Stimulated activated memory B cell treated with anti-CD40 and anti-IgM and Interleukin-4, amounts not matched to agents 10 μg/mL and 1 μg/mL and 100 μg/mL, for 72 hours (primary cell): ENCODE measurements around the gene CDH1.
A peak's percentile ranks its signal among the peaks of the same experiment; 100 is the strongest.
"Not testable (repeated sequence)": the region's sequence is repeated elsewhere in the genome, so short reads cannot be mapped to it uniquely, and the experiment has no call there.

Source experiments
- ATAC-seq: fragments of 150-1000 bp; cut with Tn5 transposase; 2 replicates; pipeline ENCODE4 v1.10.0; 2021
- H3K27ac Mint-ChIP-seq: one replicate; pipeline ENCODE4 v1.8.0; 2022; ENCODE audit warnings: mild to moderate bottlenecking, mixed read lengths
- H3K27me3 Mint-ChIP-seq: one replicate; pipeline ENCODE4 v1.8.0; 2022; ENCODE audit warnings: mixed read lengths
- H3K36me3 Mint-ChIP-seq: one replicate; pipeline ENCODE4 v1.8.0; 2022; ENCODE audit warnings: mixed read lengths
- H3K4me1 Mint-ChIP-seq: one replicate; pipeline ENCODE4 v1.8.0; 2022; ENCODE audit warnings: mixed read lengths
- H3K4me3 Mint-ChIP-seq: one replicate; pipeline ENCODE4 v1.8.0; 2022; ENCODE audit warnings: mild to moderate bottlenecking, moderate library complexity, mixed read lengths
- H3K9me3 Mint-ChIP-seq: one replicate; pipeline ENCODE4 v1.8.0; 2022; ENCODE audit warnings: mixed read lengths

The CDH1 gene

GRCh38 chr16:68737046-68737729 is at the start of gene CDH1:
CDH1 (plus strand) TSS chr16:68737292; CDS start chr16:68737416, 124 bp downstream.
- H3K27ac Mint-ChIP-seq: peak within 1 kb of the TSS; percentile 57
- no peaks in the 10 kb centered on the region for H3K9me3 Mint-ChIP-seq
- H3K4me3 Mint-ChIP-seq: peak within 1 kb of the TSS; percentile 63
- ATAC-seq: peak; percentile 25
- no peaks in the 10 kb centered on the region for H3K36me3 Mint-ChIP-seq
- peaks cover 48% of the 10 kb centered on the region for H3K27me3 Mint-ChIP-seq
- H3K4me1 Mint-ChIP-seq: peaks cover 42% of the 10 kb centered on the region

GRCh38 chr16:68689921-68690320 is 47.2 kb upstream of the CDH1 start:
- Mint-ChIP-seq H3K9me3 (no peaks in the 10 kb centered on the region), H3K36me3 (no peaks in the 10 kb centered on the region), H3K27ac (no peak overlapping the region), H3K27me3 (no peaks in the 10 kb centered on the region), H3K4me1 (no peaks in the 10 kb centered on the region), H3K4me3 (no peak overlapping the region)
- ATAC-seq: no peak

DNA sequence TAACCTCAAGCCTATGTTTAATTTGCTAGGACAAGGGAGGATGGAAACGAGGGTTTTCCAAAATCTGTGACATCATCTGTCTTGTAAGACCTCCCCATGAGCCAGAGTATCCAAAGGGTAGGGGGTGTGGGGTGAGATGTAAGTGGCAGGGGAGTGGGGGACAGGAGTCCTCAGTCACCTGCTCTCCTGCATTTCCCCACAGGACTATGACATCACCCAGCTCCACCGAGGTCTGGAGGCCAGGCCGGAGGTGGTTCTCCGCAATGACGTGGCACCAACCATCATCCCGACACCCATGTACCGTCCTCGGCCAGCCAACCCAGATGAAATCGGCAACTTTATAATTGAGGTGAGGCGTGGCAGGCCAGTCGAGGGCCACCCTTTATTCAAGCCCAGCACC is 41.5 kb upstream of the CDH1 start:
- Mint-ChIP-seq H3K27me3 (no peaks in the 10 kb centered on the region), H3K36me3 (no peaks in the 10 kb centered on the region), H3K4me3 (no peak overlapping the region), H3K27ac (no peak overlapping the region), H3K4me1 (no peaks in the 10 kb centered on the region), H3K9me3 (no peaks in the 10 kb centered on the region)
- ATAC-seq: no peak

- H3K4me3 Mint-ChIP-seq: no peak overlapping the region
- no peaks in the 10 kb centered on the region for H3K27me3 Mint-ChIP-seq
- no peak for ATAC-seq
- H3K9me3 Mint-ChIP-seq: no peaks in the 10 kb centered on the region
- H3K36me3 Mint-ChIP-seq: no peaks in the 10 kb centered on the region
- no peak overlapping the region for H3K27ac Mint-ChIP-seq
- no peaks in the 10 kb centered on the region for H3K4me1 Mint-ChIP-seq
Measured at GRCh38 chr16:68696514-68696913, 40.6 kb upstream of the CDH1 start.

- Mint-ChIP-seq H3K4me1 (no peaks in the 10 kb centered on the region), H3K27me3 (peaks cover 5% of the 10 kb centered on the region)
- no peak for ATAC-seq
Measured at GRCh38 chr16:68698091-68698490, 39.0 kb upstream of the CDH1 start.

GRCh38 chr16:68700120-68700519 is 37.0 kb upstream of the CDH1 start:
- Mint-ChIP-seq H3K27ac (no peak overlapping the region), H3K9me3 (no peaks in the 10 kb centered on the region), H3K36me3 (no peaks in the 10 kb centered on the region)

More at GRCh38 chr16:68698091-68698490, 39.0 kb upstream of the CDH1 start:
- no peaks in the 10 kb centered on the region for H3K36me3 Mint-ChIP-seq
- H3K9me3 Mint-ChIP-seq: no peaks in the 10 kb centered on the region
- H3K4me3 Mint-ChIP-seq: no peak overlapping the region
- no peak overlapping the region for H3K27ac Mint-ChIP-seq

DNA sequence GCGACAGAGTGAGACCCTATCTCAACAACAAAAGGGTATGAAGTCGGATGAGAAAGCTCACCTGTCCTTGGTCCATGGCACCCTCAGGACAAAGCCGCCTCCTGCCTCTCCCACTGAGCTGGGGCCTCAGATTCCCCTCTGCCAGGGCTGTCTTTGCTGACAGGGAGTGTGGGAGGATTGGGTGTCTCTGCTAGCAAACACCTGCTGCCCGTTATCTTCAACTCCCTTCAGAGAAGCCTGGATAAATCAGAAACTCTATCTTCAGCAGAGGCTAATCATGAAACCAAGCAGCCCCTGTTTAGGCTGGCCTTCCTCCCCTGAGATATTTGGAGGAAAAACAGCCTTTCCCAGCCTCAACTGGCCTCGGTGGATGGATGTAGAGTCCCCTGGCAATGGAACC is 36.3 kb upstream of the CDH1 start:
- peaks cover 7% of the 10 kb centered on the region for H3K4me1 Mint-ChIP-seq
- ATAC-seq: no peak
- H3K4me3 Mint-ChIP-seq: no peak overlapping the region
- H3K27ac Mint-ChIP-seq: no peak overlapping the region
- no peaks in the 10 kb centered on the region for H3K9me3 Mint-ChIP-seq
- peaks cover 9% of the 10 kb centered on the region for H3K27me3 Mint-ChIP-seq
- no peaks in the 10 kb centered on the region for H3K36me3 Mint-ChIP-seq

More at GRCh38 chr16:68700120-68700519, 37.0 kb upstream of the CDH1 start:
- no peak overlapping the region for H3K4me3 Mint-ChIP-seq
- peaks cover 7% of the 10 kb centered on the region for H3K4me1 Mint-ChIP-seq
- H3K27me3 Mint-ChIP-seq: peaks cover 9% of the 10 kb centered on the region
- ATAC-seq: no peak

GRCh38 chr16:68704232-68704867 is 32.7 kb upstream of the CDH1 start:
- Mint-ChIP-seq H3K36me3 (no peaks in the 10 kb centered on the region), H3K9me3 (no peaks in the 10 kb centered on the region), H3K27ac (peak overlapping the region; percentile 53), H3K27me3 (peaks cover 18% of the 10 kb centered on the region), H3K4me1 (peaks cover 7% of the 10 kb centered on the region), H3K4me3 (no peak overlapping the region)
- ATAC-seq: peak; percentile 66

GRCh38 chr16:68707340-68708152 is 29.5 kb upstream of the CDH1 start:
- Mint-ChIP-seq H3K4me3 (no peak overlapping the region), H3K36me3 (no peaks in the 10 kb centered on the region), H3K27me3 (peaks cover 32% of the 10 kb centered on the region), H3K9me3 (no peaks in the 10 kb centered on the region), H3K4me1 (peaks cover 29% of the 10 kb centered on the region), H3K27ac (no peak overlapping the region)
- no peak for ATAC-seq

DNA sequence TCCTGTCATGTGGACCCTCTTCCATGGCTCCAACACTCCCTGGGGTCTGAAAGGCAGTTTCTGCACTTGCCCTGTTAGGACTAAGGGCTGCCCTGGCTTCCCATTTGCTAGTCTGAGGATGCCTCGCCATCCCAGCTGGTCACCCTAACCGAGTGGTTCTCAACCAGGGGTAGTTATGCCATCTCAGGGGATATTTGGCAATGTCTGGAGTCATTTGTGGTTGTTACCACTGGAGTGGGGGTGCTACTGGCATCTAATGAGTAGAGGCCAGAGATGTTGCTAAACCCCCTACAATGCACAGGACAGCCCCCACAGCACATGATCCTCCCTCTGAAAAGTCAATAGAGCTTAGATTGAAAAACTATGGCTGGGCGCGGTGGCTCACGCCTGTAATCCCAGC is 26.9 kb upstream of the CDH1 start:
- no peak overlapping the region for H3K4me3 Mint-ChIP-seq
- H3K4me1 Mint-ChIP-seq: peaks cover 22% of the 10 kb centered on the region
- no peaks in the 10 kb centered on the region for H3K9me3 Mint-ChIP-seq
- no peak for ATAC-seq
- H3K27ac Mint-ChIP-seq: peak overlapping the region; percentile 75
- H3K36me3 Mint-ChIP-seq: no peaks in the 10 kb centered on the region
- H3K27me3 Mint-ChIP-seq: peaks cover 23% of the 10 kb centered on the region

DNA sequence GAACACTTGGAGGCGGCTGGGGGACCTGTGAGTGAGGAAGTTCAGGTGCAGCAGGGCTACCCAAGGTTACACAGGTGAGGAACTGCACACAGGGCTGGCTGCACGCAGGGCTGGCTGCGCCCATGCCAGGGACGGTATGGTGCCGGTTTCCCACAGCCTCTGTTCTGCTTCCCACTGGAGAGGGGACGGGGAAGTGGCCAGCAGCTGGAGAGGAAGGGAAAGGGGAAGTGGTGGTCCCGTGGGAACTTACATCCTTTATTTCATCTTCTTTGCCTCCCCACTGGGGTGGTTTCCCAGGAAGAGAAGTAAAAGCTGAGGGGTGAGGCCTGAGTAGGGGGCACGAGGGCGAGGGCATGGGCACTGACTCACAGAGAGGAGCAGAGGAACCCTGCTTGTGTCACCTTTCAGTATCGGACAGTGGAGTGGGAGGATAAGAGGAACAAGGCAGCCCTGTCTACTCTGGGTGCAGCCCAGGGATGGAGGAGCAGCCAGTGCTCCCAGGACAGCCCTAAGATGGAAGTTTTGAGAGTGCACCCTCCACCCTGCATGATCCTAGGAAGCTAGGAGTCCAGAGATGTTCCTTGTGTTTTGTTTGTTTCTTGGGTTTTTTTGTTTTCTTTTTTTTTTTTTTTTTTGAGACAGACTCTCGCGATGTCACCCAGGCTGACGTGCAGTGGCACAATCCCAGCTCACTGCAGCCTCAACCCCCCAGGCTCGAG is 25.5 kb upstream of the CDH1 start:
- peak overlapping the region; percentile 52 for H3K4me3 Mint-ChIP-seq
- no peaks in the 10 kb centered on the region for H3K36me3 Mint-ChIP-seq
- peaks cover 22% of the 10 kb centered on the region for H3K27me3 Mint-ChIP-seq
- H3K9me3 Mint-ChIP-seq: no peaks in the 10 kb centered on the region
- peak overlapping the region; percentile 75 for H3K27ac Mint-ChIP-seq
- H3K4me1 Mint-ChIP-seq: peaks cover 22% of the 10 kb centered on the region
- peak; percentile 92 for ATAC-seq

DNA sequence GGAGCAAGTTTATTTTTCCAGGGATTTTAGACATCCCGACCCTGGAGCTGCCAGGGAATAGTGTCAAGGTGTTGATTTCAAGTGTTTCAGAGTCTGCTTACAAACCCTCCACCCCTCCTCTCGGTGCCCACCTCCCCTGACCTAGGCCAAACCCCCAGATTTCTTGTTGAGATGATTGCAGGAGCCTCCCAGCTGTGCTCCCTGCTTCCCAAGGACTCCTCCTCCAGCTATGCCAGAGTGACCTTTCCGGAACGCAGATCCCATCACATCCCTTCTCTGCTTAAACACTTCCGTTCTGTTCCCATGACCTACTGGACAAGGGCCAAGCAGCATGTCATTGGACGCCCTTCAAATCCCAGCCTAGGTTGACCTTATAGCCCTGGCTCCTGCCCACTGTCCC is 23.7 kb upstream of the CDH1 start:
- H3K27ac Mint-ChIP-seq: peak overlapping the region; percentile 6
- H3K27me3 Mint-ChIP-seq: peaks cover 14% of the 10 kb centered on the region
- H3K4me3 Mint-ChIP-seq: no peak overlapping the region
- H3K4me1 Mint-ChIP-seq: peaks cover 22% of the 10 kb centered on the region
- H3K9me3 Mint-ChIP-seq: no peaks in the 10 kb centered on the region
- H3K36me3 Mint-ChIP-seq: no peaks in the 10 kb centered on the region
- no peak for ATAC-seq

GRCh38 chr16:68715471-68715870 is 21.6 kb upstream of the CDH1 start:
- no peaks in the 10 kb centered on the region for H3K36me3 Mint-ChIP-seq
- peaks cover 2% of the 10 kb centered on the region for H3K27me3 Mint-ChIP-seq
- no peak overlapping the region for H3K4me3 Mint-ChIP-seq
- H3K4me1 Mint-ChIP-seq: peaks cover 29% of the 10 kb centered on the region
- no peak for ATAC-seq
- H3K27ac Mint-ChIP-seq: no peak overlapping the region
- peaks cover 3% of the 10 kb centered on the region for H3K9me3 Mint-ChIP-seq

DNA sequence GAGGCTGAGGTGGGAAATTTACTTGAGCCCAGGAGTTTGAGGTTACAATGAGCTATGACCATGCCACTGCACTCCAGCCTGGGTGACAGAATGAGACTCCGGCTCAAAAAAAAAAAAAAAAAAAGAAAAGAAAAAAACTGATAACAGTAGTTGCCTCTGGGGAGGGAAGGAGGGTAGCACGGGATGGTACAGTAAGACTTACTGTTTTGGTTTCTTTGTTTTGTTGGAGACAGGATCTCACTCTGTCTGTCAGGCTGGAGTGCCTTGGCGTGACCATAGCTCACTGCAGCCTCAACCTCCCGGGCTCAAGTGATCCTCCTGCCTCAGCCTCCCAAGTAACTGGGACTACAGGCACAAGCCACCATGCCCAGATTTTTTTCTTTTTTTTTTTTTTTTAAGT is 20.6 kb upstream of the CDH1 start:
- H3K4me3 Mint-ChIP-seq, ATAC-seq, H3K36me3 Mint-ChIP-seq, H3K9me3 Mint-ChIP-seq, H3K27me3 Mint-ChIP-seq, H3K27ac Mint-ChIP-seq: not testable (repeated sequence)
- peaks cover 24% of the 10 kb centered on the region for H3K4me1 Mint-ChIP-seq

GRCh38 chr16:68717684-68718083 is 19.4 kb upstream of the CDH1 start:
- ATAC-seq: no peak
- Mint-ChIP-seq H3K4me3 (no peak overlapping the region), H3K27me3 (no peaks in the 10 kb centered on the region), H3K27ac (no peak overlapping the region), H3K36me3 (no peaks in the 10 kb centered on the region), H3K9me3 (peaks cover 3% of the 10 kb centered on the region), H3K4me1 (peaks cover 20% of the 10 kb centered on the region)
